VCaP (cell line): ENCODE data around the gene CNKSR3.

Experiments
- H3K27ac ChIP-seq: fragments of 450-650 bp; 2 replicates; pipeline ENCODE4 v1.5.1; 2017
- TF ChIP-seq, protein P1 (sequence below): fragments of 450-650 bp; conservative IDR thresholded peaks from 2 replicates; pipeline ENCODE4 v1.5.1; 2017; ENCODE audit warnings: mild to moderate bottlenecking, moderate library complexity

The CNKSR3 gene

DNA sequence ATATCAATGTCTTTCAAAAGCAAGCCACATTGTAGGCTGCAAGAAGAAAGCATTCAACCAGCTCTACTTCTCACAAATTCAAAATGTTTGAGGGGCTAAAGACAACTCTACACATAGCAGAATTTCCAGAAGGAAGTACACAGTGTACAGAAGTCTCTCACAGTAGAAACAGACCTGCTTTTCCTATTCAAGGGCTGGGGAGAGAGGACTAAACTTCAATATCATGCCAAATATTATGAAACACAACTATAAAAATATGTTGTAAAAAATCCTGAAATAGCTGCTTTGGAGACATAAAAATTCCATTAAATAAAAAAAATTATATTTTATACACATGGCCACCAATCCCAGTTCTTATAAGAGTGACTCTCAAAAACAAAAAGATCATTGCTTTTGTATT, 83.0 kb downstream of the CNKSR3 start:
- TF ChIP-seq, protein P1, sequence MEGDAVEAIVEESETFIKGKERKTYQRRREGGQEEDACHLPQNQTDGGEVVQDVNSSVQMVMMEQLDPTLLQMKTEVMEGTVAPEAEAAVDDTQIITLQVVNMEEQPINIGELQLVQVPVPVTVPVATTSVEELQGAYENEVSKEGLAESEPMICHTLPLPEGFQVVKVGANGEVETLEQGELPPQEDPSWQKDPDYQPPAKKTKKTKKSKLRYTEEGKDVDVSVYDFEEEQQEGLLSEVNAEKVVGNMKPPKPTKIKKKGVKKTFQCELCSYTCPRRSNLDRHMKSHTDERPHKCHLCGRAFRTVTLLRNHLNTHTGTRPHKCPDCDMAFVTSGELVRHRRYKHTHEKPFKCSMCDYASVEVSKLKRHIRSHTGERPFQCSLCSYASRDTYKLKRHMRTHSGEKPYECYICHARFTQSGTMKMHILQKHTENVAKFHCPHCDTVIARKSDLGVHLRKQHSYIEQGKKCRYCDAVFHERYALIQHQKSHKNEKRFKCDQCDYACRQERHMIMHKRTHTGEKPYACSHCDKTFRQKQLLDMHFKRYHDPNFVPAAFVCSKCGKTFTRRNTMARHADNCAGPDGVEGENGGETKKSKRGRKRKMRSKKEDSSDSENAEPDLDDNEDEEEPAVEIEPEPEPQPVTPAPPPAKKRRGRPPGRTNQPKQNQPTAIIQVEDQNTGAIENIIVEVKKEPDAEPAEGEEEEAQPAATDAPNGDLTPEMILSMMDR, result no peak
- H3K27ac ChIP-seq, result peak overlapping the region; percentile 78

DNA sequence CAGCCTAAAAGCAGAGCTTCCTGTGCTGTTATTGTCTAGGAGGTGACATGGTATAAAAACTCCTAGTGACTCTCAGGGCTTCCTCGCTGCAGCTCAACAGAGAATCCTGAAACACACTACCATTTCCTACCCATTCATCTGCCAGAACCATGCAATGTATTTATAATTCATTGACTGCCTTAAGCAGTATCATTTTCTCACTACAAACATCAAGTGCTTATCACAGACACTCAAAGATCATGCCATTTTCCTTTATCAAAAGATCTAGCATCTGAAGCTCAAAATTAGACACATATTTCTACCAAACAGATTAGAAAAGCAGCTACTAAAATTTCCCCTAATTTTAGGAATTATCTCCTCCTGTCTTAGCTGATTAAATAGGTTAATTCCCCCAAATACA, 83.5 kb downstream of the CNKSR3 start:
- peak overlapping the region; percentile 78; the same call in 1 of the 2 replicates for H3K27ac ChIP-seq
- TF ChIP-seq, protein P1, result no peak

DNA sequence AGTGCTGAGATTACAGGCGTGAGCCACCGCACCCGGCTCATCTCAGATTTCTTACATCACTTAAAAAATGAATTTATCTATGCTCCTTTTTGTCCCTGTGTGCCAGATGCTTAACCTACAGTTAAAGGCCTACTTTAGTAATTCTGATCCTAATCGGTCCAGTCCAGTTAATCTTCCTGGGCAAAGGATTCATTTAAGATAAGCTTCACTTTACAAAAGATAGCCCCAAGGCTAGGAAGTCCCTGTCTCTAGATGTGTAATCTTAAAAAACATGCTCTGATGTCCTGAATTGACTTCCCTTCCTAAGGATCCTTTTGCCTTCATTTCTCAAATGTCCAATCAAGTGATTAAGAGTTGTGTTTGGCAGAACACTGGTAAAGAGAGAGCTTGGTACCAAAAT, 85.5 kb downstream of the CNKSR3 start:
- TF ChIP-seq, protein P1, result no peak
- no peak overlapping the region for H3K27ac ChIP-seq

DNA sequence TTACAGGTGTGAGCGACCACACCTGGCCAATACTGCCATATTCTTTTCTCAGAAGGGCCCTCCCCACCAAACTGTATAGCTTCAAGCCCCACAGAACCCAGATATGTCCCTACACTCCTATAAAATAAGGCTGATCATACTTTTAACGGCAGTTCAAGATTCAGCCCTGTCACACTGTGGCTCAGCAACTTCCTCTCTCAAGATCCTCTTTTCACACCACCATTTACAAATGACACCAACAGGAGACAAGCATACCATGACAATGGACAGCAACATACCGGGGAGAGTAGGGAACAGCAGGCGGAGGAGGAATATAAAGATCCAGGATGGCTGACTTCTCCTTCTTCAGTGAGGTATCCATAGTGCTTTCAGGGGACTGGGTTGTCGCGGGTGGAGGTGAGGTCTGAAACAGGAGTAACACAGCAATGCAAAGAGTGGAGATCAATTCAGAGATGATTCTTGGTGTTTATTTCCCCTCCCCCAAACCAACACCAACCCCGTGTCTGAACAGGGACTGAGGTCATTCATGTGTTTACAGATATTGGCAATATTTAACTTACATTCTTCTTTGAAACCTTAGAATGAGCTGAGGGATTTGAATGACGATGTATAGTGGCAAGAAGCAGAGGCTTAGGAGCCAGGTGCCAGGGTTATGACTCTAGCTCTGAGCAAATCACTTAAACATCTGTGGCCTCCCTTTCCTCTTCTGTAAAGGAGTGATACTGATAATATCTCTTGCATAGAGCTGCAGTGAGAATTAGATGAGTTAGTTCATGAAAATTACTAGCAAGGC, 96.3 kb downstream of the CNKSR3 start:
- TF ChIP-seq, protein P1, result no peak
- no peak overlapping the region for H3K27ac ChIP-seq

DNA sequence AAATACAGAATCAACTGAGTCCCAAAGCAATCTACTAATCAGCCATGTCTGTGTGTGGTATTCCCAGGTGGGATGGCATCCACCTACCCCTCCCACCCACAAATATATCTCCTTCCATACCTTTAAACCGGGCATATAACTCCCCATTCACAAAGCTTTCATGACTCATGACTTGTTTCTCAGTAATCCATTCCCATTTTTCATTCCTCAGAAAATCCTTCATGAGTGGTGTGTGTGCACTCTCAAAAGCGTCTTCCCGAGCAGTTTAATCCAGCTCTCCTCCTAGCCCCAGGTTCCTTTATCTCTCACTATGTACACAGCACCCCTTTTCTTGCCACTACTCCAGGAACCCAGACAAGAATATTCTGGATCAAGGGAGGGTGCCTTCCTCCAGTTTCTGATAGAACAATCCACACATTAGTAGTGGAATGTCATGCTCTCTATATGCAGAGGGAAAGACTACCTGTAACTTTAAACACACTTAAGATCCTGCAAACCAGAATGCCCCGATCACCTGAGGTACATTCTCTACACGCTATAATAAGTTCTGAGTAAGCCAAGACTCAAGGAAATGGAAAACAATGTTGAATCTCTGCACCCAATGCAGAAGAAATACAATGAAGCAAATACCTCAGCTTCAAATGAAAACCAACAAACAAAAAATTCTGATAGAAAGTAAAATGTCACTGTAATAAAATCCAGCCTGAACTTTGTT, 98.2 kb downstream of the CNKSR3 start:
- no peak overlapping the region for H3K27ac ChIP-seq
- TF ChIP-seq, protein P1, result no peak

DNA sequence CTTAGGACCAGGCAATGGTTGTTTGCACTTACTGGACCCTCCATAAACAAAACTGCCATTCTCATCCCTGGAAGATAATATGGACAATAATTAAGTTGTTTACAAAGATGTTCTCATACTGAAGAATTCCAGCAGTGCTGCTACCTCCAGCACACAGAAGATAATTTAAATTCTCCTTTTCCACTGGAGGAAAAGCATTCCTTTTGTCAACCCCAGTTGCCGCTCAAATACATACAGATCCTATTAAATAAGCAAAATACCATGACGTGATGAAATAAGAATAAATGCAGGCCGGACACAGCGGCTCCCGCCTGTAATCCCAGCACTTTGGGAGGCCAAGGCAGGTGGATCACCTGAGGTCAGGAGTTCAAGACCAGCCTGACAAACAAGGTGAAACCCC, 99.4 kb downstream of the CNKSR3 start:
- TF ChIP-seq, protein P1, result no peak
- H3K27ac ChIP-seq, result no peak overlapping the region

DNA sequence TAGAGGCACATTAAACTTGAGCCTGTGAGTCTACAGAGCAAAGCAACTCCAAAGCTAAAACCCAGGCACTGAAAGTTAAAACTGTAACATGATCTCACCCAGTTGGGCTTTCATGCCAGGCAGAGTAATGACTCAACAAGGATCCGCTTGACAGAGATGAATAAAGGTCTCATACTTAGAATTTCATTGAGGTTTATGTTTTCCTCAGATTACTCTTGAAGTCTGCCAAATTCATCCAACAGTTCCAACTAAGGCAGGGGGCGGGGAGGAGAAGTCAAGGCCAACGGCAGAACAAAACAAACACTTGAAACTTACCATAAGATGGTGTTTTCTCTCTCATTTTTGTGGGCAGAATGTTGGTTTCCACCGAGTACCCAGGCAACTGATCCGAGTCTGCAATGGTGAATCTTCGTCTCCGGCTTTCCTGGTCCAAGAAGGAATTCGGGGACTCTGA, 99.8 kb downstream of the CNKSR3 start:
- H3K27ac ChIP-seq, result no peak overlapping the region
- TF ChIP-seq, protein P1, result no peak
